GM11168 (cell line): ENCODE data around the gene MYO1E.
"Not testable (repeated sequence)": the region's sequence is repeated elsewhere in the genome, so short reads cannot be mapped to it uniquely, and the experiment has no call there.

ENCODE experiments used
- in situ Hi-C: fragments of 300-500 bp; cut with MboI; formaldehyde crosslinking; loops from one replicate; pipeline ENCODE4 v1.12.0; 2022; ENCODE audit warnings: low sequenced_read_pairs; ENCODE audit not compliant: unreplicated experiment

Gene MYO1E

GRCh38 chr15:59299929-59300617 lies 72.6 kb downstream of the MYO1E start:
- in situ Hi-C loops, result no loop called here

DNA sequence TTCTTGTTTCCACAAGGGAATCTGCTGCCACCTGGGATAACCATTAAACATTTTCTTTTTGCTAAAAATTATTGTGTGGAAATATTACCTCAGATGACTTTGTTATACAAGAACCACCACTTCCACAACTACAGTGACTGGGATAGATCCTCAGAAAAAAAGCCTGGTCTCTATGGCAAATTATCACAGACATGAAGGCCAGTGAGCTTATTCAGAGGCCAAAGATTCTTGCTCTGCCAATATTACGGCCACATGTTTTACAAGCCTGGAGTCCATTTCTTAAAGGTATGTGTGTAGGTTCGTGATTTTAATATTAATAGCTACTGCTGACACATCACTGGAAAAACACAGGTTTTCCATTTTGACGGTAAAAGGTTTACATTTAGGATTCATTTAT lies 73.8 kb downstream of the MYO1E start:
- in situ Hi-C loops, result no loop called here

DNA sequence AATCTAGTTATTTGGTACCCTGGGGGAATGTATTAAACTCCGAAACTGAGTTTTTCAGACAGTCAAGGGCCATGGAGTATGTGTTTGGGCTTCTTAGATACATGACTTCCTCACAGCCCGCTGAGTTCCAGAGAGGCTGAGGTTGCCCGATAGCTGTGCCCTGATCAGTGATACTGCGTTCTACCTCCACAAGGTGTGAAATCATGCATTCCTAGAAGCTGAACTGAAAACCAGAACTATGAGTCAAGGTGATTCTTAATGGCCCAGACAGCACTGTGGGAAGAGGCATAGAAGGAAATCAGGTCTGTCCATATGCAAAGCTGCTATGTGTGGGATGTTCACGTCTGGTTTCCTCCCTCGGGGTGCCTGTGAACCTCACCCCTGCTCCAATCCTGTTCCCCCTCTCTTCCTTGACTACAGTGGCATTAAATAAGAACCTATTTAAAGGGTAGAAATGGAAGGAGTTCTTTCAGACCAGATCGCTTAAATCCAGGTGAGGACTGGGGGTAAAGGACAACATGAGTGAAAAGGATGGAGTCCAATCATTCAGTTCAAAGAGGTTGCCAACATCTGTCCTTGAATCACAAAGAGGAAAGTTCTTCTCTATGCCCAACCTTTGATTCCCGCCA lies 74.3 kb downstream of the MYO1E start:
- in situ Hi-C loops, result no loop called here

DNA sequence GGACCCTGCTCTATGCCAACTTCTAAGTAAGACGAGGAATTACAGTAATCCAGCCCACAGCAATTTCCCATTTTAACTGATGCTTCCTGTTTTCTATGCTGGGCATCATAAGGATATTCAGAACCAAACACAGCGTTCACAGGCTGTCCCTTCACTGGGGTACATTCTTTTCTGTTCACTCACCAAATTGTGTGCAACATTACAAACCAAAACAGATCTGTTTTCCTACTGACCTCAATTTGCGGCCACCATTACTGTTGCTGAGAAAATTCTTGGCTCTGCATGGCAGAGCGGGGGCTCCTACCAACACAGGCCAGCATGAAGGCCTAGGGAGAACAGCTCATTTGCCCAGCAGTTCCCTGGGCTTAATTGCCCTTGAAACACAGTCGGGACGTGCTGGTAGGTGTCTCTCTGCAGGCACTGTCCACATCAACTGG lies 76.5 kb downstream of the MYO1E start:
- in situ Hi-C loops, result no loop called here

- in situ Hi-C loops, result no loop called here
These were observed 77.2 kb downstream of the MYO1E start for GRCh38 chr15:59295261-59296001.

DNA sequence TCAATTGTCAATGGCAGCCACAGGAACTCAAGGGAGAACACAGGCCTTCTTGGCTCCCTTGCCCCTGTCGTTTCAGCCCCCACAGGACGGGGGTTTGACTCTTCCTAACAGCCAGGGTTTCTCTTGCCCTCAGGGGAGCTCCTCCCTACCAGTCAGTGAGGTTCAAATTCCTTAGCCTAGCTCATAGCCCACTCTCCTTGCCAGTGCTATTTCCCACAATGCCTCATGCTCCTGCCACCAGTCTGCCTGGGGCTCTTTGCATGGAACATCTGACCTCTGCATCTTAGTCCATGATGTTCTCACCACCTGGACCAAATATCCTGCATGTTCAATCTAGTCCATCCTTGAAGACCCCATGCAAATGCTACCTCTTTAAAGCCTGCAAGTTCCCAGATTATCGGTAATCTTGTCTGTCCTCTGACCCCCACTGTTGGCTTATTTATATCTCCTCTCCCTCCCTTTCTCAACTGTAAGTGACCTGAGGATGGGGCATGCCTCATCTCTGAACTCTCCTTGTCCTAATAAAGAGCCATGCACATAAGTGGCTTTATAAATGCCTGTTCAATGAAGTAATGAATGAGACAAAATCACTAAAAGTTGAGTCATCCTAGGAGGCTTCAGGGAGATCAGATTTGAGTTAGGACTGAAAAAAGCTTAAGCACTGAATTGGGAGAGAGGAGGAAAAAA lies 78.0 kb downstream of the MYO1E start:
- in situ Hi-C loops, result no loop called here

DNA sequence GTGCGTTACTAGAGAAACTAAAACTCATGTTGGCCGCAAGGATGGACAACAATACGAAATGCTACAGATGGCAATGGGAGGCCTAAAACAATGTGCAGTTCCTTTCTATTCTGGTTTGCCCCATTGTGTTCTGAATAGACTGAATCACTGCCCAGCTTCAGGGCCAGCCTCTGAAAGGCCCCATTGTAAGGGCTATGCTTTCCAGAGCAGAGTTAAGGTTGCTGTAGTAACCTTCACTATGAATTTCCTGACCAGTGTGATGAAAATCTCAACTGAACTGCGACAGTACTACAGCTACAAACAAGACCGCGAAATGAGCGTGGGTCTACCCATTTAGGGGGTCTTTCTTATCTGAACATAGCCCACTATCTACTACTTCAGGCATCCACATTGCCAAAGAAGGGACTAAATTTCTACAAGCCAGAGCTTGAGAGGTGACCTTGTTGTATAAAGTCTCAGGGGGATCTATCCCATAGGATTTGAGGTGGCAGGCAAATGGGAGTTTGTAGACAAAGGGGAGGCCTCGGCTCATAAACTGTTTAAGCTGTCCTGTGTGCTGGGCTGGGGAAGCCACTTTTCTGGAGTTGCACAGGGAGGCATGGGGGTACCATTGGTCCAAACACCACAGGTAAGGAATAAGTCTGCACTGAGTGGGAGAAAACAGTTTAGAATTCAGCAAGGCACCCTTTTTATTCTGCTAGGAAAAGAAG lies 80.1 kb downstream of the MYO1E start:
- in situ Hi-C loops, result no loop called here

GRCh38 chr15:59291213-59291549 lies 81.5 kb downstream of the MYO1E start:
- in situ Hi-C loops, result no loop called here

DNA sequence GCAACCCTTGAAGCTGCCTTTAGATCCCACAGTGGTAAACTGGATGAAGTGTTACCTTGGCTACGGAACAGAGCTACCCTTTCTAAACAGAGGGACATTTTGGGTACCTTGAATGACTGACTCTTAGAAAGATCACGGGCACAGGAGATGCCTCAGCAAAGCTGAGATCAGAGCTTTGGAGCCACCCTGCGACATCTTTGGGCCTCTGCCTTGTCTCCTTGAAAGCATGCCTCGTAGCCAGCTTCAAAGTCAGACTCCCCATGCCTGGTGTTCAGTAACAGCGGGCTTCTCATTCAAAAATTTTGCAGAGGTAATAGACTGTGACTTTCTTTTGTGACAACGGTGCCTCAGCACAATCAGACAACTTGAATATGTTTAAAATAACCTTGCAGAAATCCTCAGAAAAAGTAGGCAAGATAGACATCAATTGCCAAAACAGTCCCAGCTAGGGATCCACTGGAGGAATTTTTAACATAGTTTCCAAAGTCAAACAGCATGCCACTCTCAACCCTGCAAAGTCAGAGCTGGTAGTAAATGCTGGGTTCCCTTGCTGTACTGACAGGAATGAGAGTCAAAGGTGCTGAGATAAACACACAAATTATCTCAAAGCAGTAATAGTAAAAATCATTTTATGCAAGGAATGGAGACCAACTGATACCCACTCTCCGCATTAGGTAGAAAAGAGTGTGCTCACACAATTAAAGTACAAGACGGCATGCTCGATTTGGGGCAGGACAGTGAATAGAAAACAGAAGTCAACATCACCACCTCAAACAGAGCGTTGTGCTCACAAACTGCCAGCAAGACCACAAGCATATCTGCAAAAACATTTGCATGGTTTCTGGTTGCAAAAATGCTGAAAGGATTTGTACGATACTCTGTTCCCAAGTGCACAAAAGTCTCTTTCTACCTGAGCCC lies 82.1 kb downstream of the MYO1E start:
- in situ Hi-C loops, result no loop called here

DNA sequence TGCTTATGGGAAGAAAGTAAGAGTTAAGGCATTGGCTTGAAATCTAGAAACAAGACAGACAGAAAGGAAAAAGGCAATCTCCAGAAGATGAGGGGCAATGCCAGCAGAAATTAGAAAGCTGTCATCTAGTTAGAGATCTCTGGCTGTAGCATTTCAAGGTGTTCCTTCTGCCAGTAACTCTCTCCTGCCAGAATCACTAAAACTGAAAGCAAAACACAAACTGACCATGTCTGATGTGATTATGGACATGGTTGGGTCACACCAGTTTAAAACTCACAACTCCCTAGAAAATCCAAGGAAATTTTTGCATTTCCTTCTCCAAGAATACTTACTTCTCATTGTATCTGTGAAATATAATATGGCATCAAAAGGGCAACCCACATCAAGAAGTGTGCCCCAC lies 83.1 kb downstream of the MYO1E start:
- in situ Hi-C loops, result no loop called here

GRCh38 chr15:59283717-59284391 lies 88.8 kb downstream of the MYO1E start:
- in situ Hi-C loops, result no loop called here

GRCh38 chr15:59282515-59283337 lies 89.9 kb downstream of the MYO1E start:
- in situ Hi-C loops, result no loop called here

- in situ Hi-C loops, result no loop called here
These were observed 91.0 kb downstream of the MYO1E start for GRCh38 chr15:59281699-59282098.

DNA sequence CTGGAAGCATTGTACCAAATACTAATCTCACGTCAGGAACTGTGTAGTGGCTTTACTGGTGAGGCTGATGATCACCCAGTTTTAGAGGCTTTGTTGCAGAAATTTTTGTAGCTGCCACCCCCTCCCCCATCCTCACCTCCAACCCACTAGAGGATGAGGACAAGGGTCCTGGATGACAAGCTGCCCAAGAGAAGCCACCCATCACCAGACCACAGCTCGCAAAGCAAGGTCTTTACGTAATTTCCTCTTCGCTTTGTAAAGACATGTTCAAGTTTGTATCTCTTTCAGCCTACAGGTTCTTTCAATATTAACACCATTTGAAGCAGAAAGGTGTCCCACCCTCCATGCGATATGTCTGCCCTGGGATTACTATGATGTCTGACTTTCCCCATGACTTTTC lies 91.8 kb downstream of the MYO1E start:
- in situ Hi-C loops, result no loop called here

- in situ Hi-C loops, result not testable (repeated sequence)
These were observed 92.4 kb downstream of the MYO1E start for GRCh38 chr15:59280292-59280691.

GRCh38 chr15:59279023-59279422 lies 93.6 kb downstream of the MYO1E start:
- in situ Hi-C loops, result no loop called here

DNA sequence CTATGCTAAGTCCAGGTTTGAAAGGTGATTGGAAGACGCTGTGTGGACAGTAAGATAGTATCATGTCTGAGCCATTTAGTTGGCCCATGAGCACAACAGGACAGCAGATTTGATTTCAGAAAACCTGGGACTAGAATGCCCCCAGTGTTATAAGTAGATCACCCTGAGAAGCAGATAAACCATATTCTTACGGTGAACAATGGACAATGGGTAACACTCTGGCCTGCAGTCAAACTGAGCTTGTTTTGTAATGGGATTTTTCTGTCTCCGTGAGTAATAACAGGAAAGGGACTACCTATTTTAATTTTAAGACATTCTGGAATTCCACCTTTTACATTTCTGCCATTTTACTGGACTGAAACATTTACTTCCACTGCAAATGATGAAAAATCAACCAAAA lies 94.6 kb downstream of the MYO1E start:
- in situ Hi-C loops, result no loop called here
